Stimulated activated CD4-positive, alpha-beta T cell treated with anti-CD3 and anti-CD28 coated beads, TNF-alpha, amount 100 ng/mL, for 4 hours (primary cell): Measurements from ENCODE around the gene THAP11.
A peak's percentile ranks its signal among the peaks of the same experiment; 100 is the strongest.
"Not testable (repeated sequence)": the region's sequence is repeated elsewhere in the genome, so short reads cannot be mapped to it uniquely, and the experiment has no call there.

Source experiments
- DNase-seq, 3 experiments: peaks; one replicate each; pipeline ENCODE4 v3.0.0-alpha.2; 2020; ENCODE audit warnings: low read depth in 3 of 3

The THAP11 gene

DNA sequence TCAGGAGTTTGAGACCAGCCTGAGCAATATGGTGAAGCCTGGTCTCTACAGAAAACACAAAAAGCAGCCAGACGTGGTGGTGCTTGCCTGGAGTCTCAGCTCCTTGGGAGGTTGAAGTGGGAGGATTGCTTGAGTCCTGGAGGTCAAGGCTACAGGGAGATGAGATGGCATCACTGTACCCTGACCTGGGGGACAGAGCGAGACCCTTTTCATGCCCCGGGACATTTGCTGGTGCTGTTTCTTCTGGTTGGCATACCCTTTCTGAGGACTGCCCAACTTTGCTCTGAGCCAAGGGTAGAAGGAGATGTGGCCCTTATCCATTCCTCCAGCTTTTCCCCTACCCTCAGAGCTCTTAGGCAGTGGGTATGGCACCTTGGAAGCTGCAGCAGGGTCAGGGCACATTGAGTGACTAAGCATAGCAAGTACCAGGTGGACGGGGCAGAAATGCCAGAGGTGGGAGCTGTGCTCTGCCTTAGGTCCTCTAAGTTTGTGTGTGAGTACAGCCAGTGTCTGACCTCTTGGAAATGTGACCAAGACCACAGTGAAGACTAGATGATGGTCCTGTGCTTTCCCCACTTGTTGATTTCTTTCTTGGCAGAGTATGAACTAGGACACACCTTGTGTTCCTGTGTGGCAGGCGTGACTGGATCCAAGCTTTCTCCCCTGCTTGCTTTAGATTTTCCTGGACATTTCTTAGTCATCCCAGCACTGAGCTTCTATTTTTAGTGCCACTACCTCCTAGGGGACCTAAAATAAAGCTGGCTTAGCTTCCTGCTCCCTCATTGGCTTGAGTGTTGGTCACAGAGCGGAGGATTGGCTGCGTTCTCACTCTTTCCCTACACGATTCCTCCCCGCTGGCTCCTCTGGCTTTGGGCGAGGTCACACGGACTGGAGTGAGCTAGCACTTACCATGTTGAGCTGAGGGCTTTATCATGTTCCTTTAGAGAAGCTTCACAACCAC lies 20.8 kb downstream of the THAP11 start:
- DNase-seq, result no peak

DNA sequence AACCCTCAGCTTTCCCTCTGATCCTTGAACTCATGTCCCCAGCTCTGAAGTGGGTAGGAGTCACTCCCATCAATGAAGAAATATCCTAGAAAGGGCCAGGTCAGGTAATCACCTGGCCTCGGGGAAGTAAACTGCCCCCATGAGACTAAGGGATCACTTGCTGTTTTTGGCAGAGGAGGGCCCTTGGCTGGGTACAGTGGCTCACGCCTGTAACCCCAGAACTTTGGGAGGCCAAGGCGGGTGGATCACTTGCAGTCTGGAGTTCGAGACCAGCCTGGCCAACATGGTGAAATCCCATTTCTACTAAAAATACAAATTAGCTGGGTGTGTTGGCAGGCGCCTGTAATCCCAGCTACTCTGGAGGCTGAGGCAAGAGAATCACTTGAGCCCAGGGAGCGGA lies 21.9 kb downstream of the THAP11 start:
- DNase-seq, result not testable (repeated sequence)

DNA sequence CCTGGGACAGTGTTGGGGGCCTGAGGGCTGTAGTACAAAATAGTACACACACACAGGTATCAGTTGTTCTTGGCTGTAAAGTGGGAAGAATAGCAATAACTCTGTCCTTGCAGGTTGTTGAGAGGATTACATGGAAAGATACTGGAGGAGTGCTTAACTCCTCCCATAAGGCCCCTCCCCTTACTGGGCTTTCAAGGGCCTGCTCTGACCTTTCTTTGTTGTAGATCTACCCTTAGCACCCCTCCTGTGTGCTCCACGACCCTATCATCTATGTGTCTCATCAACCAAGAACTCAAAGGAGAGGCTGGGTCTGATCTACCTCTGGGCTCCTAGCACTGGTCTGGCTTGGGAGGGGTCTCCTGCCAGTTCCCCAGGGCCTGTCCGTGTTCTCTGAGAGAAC lies 22.5 kb downstream of the THAP11 start:
- DNase-seq, result no peak

DNA sequence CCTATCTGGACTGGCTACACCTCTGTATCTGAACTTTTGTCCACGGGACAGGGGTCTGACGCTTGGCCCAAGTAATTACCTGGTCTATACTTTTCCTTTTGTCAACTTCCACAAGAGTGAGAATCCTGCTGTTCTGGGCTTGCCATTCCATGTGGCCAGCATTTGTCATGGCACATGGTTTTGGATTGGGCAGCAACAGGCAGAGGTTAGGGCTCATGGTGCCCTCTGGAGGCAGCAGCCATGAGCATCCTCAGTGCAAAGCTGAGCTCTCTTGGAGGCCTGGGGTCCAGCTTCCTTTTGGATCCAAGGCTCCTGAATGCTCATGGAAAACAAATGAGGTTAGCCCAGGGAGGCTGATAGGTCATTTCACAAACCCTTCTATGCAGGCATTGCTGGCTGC lies 23.2 kb downstream of the THAP11 start:
- no peak for DNase-seq

DNA sequence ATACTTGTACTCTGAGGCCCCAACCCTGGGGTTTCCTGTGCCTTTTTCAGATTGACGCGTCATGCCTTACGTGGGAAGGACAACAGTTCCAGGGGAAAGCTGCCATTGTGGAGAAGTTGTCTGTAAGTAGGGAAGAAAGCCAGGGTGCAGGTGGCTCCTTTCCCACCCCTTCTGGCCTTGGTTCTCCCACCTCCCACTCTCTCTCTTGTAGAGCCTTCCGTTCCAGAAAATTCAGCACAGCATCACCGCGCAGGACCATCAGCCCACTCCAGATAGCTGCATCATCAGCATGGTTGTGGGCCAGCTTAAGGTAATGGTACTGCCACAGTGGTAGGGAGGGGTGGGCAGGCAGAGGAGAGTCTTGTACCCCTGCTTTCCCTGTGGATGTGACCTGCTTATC lies 26.2 kb downstream of the THAP11 start:
- DNase-seq, result no peak

DNA sequence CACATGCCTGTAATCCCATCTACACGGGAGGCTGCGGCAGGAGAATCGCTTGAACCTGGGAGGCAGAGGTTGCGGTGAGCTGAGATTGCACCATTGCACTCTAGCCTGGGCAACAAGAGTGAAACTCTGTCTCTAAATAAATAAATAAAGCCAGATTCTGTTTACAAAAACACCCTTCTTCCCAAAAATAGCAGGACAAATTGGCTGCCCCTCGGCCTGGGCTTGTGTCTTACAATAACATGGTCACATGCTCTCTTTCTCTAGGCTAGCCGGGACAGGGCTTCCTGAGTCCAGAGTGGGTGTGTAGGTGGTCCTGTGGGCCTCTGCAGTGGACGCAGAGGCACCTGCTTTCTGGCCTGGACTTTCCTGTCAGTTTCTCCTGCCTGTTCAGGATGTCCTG lies 27.5 kb downstream of the THAP11 start:
- DNase-seq, result no peak

DNA sequence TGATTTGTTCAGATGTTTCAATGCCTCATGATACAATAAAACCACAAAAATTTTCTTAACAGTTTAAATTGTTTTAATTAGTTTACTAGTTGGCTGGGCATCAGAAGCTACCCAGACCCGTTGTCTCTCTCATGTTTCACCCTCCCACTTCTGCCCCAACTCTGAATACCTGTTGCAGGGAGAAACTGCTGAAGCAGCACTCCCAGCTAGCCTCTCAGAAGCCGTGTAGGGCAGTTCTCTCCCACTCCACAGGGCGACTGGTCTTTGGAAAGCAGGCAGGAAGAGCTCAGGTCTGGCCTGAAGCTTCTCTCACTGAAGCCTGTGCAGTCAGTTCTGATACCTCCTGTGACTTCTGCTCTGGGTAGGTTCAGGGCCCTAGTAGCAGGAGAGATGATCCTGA lies 29.1 kb downstream of the THAP11 start:
- DNase-seq, result no peak

DNA sequence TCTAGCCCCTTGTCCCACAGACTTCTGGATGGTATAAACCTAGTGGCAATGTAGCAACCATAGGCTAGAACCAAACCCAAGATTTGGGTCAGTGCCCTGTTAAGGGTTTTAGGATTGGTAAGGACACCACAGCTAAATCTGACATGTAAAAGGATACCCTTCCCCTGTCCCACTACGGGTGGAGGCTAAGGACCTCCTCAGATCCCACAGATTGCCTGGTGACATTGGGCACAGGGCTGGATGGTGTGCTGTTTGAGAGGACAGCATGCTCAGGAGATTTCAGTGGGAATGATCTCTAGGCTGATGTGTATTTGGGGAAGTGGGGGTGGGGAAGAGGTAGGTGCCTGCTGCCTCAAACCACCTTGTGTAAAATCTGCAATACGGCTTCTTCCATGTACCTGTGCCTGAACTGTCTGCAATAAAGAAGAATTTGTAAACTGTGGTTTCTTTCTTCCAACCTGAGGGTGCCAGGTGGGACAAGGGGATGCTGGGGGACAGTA lies 30.1 kb downstream of the THAP11 start:
- DNase-seq, result no peak

DNA sequence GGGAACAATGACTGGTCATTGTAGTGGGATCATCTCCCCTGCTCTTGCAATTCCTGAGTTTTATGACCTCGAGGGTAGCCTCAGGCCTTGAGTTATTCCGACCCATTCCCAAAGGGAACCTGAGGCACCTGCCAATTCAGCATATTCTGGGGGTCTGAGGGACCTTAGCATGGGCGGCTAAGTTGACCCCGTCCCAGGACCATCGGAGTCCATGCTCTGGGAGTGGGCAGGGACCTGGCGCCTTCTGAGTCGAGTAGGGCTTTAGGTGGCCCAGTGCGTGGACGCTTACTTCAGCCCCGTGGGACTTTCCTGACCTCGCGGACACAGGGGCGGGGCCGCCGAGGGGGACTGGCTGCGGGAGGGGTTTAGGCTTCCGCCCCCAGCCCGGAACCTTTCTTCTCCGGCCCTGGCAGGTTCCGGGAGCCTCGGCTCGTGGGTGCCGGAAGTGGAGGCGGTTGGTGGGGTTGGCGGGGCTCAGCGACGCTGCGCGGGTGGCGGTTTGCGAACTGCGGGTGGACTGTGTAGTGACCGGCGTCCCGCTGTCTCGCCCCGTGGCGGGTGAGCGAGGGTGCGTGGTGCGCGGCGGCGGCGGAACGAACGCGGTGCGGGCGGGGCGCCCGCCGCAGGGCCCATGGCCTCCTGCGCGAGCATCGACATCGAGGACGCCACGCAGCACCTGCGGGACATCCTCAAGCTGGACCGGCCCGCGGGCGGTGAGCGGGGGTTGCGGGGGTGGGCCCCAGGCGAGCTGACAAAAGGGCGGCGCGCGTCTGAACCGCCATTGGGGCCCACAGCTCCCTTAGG lies 30.7 kb downstream of the THAP11 start, which contains the start of gene EDC4:
EDC4 (plus strand) TSS at position 422 of the 804 bp plus-strand sequence; CDS start at position 632, 210 bp downstream.
- peak; percentile 81 to 88 (median 82) for DNase-seq

DNA sequence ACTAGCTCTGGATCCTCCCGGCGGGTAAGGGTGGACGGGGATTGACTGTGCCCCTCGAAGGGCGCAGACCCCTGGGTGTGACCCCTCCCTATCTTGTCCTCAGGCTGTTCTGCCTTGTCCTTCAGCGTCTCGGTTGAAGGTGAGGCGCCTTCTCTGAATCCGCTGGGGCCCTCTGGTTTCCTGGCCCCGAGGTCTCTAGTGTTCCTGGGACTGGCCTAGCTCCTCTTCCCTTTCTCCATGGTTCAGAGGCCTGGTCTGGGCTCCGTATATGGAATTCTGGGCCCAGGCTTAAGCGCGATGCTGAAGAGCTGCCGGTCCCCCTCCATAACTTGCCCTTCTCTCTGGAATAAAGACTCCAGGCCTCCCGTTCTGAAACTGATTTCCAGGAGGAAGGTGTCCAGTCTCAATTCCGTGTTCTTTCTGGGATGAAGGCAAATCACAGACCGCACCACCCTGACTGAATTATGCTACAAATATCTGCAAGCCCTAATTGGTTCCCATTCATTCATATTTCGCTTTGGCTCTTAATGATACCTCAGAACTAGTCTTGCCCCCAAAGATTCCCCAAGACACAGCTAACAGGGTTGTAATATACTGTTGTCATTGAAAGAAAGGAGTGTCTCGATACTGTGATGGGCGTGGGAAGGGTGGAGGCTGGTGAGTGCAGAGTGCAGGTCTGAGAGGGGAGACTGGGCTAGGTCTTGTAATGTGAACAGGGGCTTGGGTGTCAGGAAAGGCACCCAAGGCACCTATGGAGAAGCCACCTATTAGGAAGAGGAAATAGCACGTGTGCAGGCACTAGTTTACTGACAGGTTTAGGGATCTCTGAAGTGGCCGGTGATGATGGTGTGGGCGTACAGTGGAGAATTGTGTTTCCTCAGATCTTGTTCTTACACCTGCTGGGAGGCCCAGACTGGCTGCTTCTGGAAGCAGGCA lies 31.6 kb downstream of the THAP11 start:
- DNase-seq, result no peak

DNA sequence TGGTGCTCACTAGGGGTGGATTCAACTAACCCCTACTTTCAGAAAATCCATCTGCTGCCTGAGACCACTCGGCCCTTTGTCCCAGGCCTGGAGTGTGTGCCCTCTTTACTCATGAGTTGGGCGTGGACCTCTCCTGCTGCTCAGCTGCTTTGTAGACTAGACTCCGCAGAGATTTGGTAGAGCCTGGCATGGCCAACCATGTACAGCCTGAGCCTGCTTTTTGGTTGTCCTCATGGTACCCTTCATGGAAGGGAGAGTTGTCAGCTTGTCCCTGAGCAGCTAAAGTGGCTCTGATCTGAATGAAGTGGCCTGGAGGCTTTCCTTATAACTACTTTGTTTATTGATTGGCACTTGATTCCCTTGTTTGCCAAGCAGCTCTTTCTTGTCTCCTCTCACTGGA lies 32.3 kb downstream of the THAP11 start:
- DNase-seq, result no peak

DNA sequence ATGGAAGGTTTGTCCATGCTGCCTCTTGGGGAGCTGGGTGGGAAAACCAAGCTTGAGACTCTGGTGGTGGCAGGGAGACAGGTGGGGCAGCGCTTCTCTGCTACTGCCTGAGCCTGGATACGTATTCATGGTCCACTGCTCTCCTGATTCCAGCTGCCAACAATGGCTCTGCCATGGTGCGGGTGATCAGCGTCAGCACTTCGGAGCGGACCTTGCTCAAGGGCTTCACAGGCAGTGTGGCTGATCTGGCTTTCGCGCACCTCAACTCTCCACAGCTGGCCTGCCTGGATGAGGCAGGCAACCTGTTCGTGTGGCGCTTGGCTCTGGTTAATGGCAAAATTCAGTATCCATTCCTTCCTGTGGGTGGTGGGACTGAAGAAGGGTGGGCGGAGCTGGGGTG lies 34.9 kb downstream of the THAP11 start:
- no peak for DNase-seq

DNA sequence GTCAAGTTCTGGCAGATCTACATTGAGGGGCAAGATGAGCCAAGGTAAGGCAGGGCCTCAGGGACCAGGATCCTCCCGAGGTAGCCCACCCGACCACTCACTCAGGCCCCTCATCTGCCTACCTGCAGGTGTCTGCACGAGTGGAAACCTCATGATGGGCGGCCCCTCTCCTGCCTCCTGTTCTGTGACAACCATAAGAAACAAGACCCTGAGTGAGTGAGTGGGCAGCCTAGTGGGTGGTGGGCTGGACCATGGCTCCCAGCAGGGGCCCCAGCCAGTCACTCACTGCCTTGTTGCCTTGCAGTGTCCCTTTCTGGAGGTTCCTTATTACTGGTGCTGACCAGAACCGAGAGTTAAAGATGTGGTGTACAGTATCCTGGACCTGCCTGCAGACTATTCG lies 36.1 kb downstream of the THAP11 start:
- no peak for DNase-seq

DNA sequence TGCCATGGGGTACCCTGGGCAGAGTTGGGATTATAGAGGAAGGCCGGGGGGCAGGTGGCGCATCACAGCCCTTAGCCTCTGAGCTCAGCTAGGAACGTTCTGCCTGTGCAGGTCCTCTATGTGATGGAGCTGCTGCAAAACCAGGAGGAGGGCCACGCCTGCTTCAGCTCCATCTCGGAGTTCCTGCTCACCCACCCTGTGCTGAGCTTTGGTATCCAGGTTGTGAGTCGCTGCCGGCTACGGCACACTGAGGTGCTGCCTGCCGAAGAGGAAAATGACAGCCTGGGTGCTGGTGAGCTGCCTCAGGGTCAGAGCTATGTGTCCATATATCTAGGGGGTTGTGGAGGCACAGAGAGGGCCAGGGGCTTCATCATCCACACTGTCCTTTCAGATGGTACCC lies 36.7 kb downstream of the THAP11 start:
- DNase-seq, result no peak

DNA sequence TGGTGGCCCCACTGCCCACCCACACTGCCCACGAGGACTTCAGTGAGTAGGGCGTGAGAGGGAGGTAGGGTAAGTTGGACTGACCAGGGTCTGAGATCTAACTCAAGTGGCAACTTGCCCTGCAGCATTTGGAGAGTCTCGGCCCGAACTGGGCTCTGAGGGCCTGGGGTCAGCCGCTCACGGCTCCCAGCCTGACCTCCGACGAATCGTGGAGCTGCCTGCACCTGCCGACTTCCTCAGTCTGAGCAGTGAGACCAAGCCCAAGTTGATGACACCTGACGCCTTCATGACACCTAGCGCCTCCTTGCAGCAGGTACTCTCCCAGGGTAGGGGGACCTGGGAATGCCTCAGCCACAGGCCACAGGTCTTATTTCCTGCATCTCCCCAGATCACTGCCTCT lies 37.3 kb downstream of the THAP11 start:
- DNase-seq, result no peak

DNA sequence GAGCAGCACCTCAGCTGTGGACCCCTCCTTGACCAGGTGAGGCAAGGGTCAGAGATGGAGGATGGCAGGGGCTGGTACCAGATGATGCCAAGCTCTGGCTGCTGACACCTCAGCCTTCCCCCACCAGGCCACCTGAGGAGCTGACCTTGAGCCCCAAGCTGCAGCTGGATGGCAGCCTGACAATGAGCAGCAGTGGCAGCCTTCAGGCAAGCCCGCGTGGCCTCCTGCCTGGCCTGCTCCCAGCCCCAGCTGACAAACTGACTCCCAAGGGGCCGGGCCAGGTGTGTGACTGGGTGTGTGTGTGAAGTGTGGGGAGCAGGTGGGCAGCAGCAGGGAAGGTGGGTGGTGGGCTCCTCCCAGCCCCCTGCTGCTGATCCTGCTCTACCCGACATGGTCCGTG lies 37.8 kb downstream of the THAP11 start:
- DNase-seq, result no peak

DNA sequence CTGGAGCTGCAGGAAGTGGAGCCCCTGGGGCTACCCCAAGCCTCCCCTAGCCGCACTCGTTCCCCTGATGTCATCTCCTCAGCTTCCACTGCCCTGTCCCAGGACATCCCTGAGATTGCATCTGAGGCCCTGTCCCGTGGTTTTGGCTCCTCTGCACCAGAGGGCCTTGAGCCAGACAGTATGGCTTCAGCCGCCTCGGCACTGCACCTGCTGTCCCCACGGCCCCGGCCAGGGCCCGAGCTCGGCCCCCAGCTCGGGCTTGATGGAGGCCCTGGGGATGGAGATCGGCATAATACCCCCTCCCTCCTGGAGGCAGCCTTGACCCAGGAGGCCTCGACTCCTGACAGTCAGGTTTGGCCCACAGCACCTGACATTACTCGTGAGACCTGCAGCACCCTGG lies 38.5 kb downstream of the THAP11 start:
- DNase-seq, result no peak

DNA sequence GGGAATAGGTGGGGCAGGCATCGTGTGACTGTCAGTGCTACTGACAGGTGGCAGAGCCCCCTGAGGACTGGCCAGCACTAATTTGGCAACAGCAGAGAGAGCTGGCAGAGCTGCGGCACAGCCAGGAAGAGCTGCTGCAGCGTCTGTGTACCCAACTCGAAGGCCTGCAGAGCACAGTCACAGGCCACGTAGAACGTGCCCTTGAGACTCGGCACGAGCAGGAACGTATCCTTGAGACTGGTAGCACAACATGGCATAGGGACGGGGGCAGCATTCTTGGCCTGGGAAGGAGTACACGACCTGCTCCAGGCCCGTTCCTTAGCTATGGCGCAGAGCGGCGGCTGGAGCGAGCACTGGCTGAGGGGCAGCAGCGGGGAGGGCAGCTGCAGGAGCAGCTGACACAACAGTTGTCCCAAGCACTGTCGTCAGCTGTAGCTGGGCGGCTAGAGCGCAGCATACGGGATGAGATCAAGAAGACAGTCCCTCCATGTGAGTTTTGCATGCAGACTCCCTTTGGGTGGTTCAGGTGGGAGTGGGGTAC lies 39.6 kb downstream of the THAP11 start:
- no peak for DNase-seq

DNA sequence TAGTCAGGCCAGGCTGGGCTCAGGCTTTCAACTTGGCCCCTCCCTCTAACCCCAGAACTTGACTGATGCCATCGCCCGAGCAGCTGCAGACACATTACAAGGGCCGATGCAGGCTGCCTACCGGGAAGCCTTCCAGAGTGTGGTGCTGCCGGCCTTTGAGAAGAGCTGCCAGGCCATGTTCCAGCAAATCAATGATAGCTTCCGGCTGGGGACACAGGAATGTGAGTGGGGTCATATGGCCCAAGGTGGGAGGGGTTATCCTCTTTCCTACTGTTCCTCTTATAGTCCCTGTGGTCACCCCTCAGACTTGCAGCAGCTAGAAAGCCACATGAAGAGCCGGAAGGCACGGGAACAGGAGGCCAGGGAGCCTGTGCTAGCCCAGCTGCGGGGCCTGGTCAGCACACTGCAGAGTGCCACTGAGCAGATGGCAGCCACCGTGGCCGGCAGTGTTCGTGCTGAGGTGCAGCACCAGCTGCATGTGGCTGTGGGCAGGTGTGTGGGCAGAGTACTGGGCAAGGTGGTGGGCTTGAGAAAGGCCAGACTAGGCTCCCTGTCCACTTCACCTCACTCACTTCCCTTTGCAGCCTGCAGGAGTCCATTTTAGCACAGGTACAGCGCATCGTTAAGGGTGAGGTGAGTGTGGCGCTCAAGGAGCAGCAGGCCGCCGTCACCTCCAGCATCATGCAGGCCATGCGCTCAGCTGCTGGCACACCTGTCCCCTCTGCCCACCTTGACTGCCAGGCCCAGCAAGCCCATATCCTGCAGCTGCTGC lies 40.4 kb downstream of the THAP11 start:
- no peak for DNase-seq

DNA sequence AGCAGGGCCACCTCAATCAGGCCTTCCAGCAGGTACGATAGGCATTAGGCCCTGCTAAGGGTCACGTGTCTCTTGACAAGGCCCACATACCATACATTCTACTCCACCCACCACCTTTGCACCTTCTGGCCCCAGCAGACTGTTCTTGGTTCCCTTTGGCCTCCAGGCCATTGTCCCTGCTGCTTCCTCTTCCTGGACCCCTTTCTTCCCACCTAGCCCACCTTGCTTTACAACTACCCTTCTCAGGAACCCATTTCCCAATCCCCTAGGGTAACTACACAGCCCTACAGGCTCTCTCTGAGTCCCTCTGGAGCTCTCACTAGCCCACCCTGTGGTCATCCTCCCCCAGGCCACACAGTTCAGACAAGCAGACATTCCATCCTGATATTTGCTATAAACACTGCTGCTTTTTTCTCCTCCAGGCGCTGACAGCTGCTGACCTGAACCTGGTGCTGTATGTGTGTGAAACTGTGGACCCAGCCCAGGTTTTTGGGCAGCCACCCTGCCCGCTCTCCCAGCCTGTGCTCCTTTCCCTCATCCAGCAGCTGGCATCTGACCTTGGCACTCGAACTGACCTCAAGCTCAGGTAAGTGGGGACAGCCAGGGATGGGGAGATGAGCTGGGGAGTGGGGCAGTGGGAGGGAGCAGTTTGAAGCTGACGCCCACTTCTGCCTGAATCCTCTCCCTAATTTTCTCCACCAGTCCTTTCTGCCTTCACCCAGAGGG lies 41.2 kb downstream of the THAP11 start:
- DNase-seq, result no peak
